Activated T-cell treated with anti-CD3 and anti-CD28 coated beads for 24 hours (primary cell): ENCODE data around the gene PNPLA1.

Experiments
- DNase-seq: peaks from one replicate; pipeline ENCODE4 v3.0.0-alpha.2; 2020; ENCODE audit warnings: low read depth

Gene PNPLA1

GRCh38 chr6:36317623-36318022 lies 47.8 kb downstream of the PNPLA1 start:
- DNase-seq = no peak

GRCh38 chr6:36318690-36319435 lies 49.0 kb downstream of the PNPLA1 start:
- DNase-seq = no peak

DNA sequence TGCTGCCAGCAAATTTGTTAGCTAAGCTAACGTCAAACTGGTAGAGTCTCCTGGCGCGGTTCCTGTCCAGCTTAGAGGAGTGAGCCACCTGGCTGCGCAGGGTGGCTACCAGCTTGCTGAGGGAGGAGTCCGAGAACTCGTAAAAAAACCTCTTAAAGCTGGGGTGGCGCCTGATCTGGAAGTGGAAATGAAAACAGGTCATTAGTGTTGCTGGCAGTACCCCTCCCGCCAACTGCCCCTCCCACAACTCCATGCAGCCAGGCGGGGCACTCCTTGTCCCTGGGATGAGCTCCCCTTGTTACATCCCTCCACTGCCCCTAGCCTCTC lies 49.5 kb downstream of the PNPLA1 start:
- DNase-seq = no peak

- no peak for DNase-seq
Observed at GRCh38 chr6:36319821-36320220, 50.0 kb downstream of the PNPLA1 start.

- DNase-seq = no peak
Observed at GRCh38 chr6:36320475-36320874, 50.6 kb downstream of the PNPLA1 start.

- no peak for DNase-seq
Observed at GRCh38 chr6:36322591-36322990, 52.7 kb downstream of the PNPLA1 start.

- DNase-seq = no peak
Observed at GRCh38 chr6:36323062-36323461, 53.2 kb downstream of the PNPLA1 start.

- no peak for DNase-seq
Observed at GRCh38 chr6:36324191-36324590, 54.3 kb downstream of the PNPLA1 start.

GRCh38 chr6:36324715-36325114 lies 54.9 kb downstream of the PNPLA1 start:
- no peak for DNase-seq

DNA sequence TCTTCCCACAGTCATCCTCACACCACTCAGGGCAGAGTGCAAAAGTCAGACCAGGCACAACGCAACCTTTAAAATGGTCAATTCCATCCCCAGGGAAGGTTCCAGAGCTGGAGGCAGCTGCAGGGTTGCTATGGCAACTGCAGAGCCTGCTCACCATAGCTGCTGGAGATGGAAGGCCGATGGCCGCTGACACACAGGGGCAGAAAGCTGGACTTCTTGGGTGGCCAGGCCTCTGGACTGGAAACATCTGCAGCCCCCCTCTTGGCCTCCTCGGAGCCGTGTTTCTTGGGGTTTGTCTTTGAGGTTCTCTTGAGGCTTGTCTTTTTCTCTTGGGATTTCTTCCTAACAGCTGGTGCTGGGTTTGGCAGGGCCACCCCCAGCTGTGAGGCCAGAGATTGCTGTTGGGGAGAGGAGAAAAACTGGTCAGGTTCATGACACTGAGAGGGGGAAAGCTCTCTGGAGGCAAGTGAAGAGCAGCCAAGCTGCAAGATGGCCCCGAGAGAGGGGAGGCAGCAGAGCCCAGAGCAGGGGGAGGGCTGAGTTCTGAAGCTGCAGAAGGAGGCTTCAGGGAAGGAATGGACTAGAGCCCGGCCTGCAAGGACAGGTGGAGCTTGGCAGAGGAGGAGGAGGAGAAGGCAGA lies 56.6 kb downstream of the PNPLA1 start:
- DNase-seq = no peak

- DNase-seq = no peak
Observed at GRCh38 chr6:36327226-36327918, 57.5 kb downstream of the PNPLA1 start.

DNA sequence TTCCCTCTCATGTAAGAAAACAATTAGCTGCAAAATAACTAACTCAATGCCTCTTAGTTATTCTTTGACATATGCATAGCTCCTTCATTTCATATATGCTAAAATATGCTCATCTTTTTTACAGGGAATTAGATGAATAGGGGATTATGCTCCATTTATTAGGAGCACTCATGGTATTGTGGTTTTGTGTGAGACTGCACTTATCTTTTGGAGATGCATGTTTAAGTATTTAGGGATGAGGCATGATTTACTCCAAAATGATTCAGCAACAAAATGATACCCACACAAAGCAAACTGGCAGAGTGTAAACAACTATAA lies 58.0 kb downstream of the PNPLA1 start:
- DNase-seq = no peak

DNA sequence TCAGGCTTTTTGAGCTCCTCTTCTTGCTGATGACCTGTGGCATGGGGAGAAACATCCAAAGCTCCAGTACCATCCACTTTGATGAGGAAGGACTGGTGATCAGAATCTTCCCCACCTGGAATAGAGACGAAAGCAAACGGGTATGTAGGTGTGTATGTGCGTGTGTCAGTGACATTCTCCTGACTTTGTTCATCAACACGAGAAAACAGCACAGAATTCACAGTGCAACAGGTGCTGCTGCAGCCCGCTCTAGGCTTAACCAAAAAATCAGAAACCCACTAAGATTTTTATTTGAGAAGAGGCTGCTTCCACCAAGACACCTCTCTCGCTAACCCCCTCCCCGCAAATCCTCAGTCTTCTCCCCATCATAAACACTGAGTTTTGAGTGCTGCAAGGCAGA lies 58.7 kb downstream of the PNPLA1 start:
- DNase-seq = no peak

GRCh38 chr6:36329798-36330291 lies 60.0 kb downstream of the PNPLA1 start:
- no peak for DNase-seq

DNA sequence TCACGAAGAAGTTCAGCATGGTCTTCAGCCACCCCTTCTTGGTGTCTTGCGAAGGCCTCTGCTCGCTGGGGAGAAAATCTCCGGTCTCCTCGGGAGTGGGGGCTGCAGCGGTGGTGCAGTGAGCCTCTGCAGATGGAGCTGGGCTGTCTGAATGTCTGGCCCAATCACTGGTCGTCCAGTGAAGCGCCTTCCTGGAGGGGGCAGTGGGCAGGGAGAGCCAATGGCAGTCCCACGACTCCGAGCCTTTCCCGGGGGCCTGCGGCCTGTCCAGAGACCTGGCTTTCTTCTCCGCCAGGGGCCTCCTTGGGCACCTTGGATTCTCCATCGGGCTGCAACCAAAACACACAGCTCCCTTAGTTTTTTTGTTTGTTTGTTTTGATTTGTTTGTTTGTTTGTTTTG lies 60.5 kb downstream of the PNPLA1 start:
- no peak for DNase-seq

- no peak for DNase-seq
Observed at GRCh38 chr6:36331381-36331780, 61.5 kb downstream of the PNPLA1 start.

GRCh38 chr6:36333171-36333895 lies 63.5 kb downstream of the PNPLA1 start:
- DNase-seq = no peak

DNA sequence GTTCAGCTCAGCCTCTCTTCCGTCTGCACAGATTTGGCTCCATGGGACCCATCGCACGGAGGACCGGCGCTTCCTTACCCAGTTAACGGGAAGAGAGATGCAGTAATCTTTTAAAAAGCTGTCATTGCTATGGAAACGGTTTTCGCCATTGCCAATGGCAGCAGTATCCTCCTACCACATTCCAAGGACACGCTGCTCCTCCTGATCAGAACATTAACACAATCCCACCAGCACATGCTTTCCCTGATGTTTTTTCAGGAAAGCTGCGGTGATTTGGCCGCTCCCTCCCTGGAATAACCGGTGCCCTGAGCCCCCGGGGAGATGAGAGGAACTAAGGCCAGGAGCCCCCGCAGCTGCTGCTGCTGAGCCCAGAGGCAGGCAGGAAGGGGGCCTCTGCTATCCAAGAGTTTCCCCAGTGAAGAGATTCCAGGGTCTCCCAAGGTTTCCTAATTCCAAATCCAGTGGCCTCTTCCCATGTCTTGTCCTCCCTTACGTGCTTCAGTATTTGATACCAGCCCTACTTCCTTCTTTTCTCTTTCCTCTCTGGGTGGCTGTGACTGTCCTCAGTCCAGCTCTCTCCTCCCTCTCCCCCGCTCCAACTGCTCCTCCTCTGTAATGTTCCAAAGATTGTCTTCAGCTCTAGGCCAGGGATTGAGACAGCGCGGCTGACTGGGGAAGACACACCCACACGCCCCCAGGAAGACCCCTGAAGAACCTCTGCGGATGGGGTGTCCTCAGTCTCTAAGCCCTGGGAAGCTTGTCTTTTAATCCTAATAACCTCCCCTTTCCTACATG lies 64.3 kb downstream of the PNPLA1 start:
- DNase-seq = no peak

DNA sequence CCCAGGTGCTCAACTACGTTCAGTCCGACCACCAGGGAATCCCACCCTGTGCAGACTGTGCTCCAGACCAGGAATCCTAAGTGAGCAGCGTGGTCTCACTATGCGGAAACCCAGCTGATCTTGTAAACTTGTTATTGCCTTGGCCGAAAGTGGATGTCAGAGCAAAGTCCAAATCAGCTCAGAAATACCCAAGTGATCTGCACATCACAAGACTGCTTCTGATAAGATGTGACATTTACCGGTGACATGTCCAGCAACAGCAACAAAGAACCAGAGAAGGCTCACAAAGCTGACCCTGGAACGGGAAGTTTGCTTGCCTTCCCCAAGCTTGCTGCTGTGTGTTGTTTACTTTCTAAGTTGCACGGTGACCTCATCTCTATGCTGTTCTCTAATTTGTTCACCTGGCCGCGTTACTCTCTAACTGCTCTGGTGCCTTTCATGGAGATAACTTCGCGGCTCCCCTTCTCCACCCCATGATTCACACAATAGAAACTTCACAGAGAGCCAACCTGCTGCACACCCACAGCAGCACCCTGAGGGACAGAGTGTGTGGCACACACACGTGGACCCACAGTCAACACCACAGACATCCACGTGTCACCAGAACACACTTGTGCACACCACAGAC lies 65.1 kb downstream of the PNPLA1 start:
- no peak for DNase-seq

- no peak for DNase-seq
Observed at GRCh38 chr6:36335465-36336207, 65.8 kb downstream of the PNPLA1 start.
